ENCODE data around the gene RPL9. TPM values are rescaled to one million over a fixed set of nuclear protein-coding genes. Genes with fewer than 3 reads are reported as not detected.
A peak's percentile ranks its signal among the peaks of the same experiment; 100 is the strongest.

RPL9 gene
- total RNA-seq (2014; rRNA removed; shearing (Covaris generic)) (4,044 and 4,699 TPM in 2 replicates), polyA plus RNA-seq (2016; fragmentation: Nextera tagmentation; extraction: Ambion mirVana) (2,522 and 3,152 TPM in 2 replicates)
- long read RNA-seq, transcript RPL9-203 (7 exons, 1,127 nt) = minor isoform, 83 of 916 reads
- long read RNA-seq, transcript RPL9-214 (8 exons, 2,354 nt) = major isoform, 781 of 916 reads
- long read RNA-seq, partial matches to known transcripts = 8 of 916 reads
- long read RNA-seq, other reads (novel, unspliced or antisense) = 40 of 916 reads

GRCh38 chr4:39458505-39459300, at the start of gene RPL9, which contains the start of gene LIAS:
RPL9 (minus strand) TSS chr4:39458922; CDS start chr4:39458439, 483 bp downstream.
LIAS (plus strand) TSS chr4:39459056; CDS start chr4:39459118, 62 bp downstream.
- H3K4me3 Mint-ChIP-seq = peak within 1 kb of the TSS; percentile 100

More at GRCh38 chr4:39458505-39459300, at the start of gene RPL9, which contains the start of gene LIAS:
- Histone ChIP-seq H3K4me2 (peak within 1 kb of the TSS; percentile 92), H3K36me3 (ENCODE audit: insufficient read depth) (peaks cover 54% of the 10 kb centered on the region), H3K79me2 (replicated peaks; ENCODE audit: insufficient read depth) (peaks cover 39% of the 10 kb centered on the region), H3K27me3 (ENCODE audit: insufficient read depth) (no peaks in the 10 kb centered on the region), H3K9me2 (ENCODE audit: insufficient read depth) (no peaks in the 10 kb centered on the region), H3F3A (replicated peaks; ENCODE audit: low read depth) (peaks cover 32% of the 10 kb centered on the region), H3K27ac (ENCODE audit: low read depth) (peak within 1 kb of the TSS; percentile 93), H3K4me3 (peak within 1 kb of the TSS; percentile 71), H3K4me1 (ENCODE audit: insufficient read depth) (peaks cover 18% of the 10 kb centered on the region), H4K20me1 (replicated peaks; ENCODE audit: insufficient read depth) (peaks cover 24% of the 10 kb centered on the region), H2AFZ (peak within 1 kb of the TSS; percentile 8; the same call in 1 of the 2 replicates)
- H3K4me1 Mint-ChIP-seq = peaks cover 16% of the 10 kb centered on the region
- DNase-seq (ENCODE audit: low spot score) = peak; percentile 99
- peaks cover 69% of the 10 kb centered on the region for H3K36me3 Mint-ChIP-seq (ENCODE audit: low read depth)
- peak; percentile 99 for TF ChIP-seq POLR2AphosphoS5 (IDR thresholded peaks at IDR 0.05; ENCODE audit: low read depth)
- no peak for TF ChIP-seq CTCF (conservative IDR thresholded peaks at IDR 0.05; ENCODE audit: low read depth in 2 of 2)
- TF ChIP-seq EZH2phosphoT487 (IDR thresholded peaks at IDR 0.05; ENCODE audit: unreplicated experiment) = no peak
- TF ChIP-seq, protein P1, sequence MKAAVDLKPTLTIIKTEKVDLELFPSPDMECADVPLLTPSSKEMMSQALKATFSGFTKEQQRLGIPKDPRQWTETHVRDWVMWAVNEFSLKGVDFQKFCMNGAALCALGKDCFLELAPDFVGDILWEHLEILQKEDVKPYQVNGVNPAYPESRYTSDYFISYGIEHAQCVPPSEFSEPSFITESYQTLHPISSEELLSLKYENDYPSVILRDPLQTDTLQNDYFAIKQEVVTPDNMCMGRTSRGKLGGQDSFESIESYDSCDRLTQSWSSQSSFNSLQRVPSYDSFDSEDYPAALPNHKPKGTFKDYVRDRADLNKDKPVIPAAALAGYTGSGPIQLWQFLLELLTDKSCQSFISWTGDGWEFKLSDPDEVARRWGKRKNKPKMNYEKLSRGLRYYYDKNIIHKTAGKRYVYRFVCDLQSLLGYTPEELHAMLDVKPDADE (IDR thresholded peaks at IDR 0.05) = peak; percentile 84
- peak; percentile 99 for TF ChIP-seq CREB1 (CRISPR knock-in tag; IDR thresholded peaks at IDR 0.05; ENCODE audit: low read depth)
- TF ChIP-seq STAT1 (IDR thresholded peaks at IDR 0.05; ENCODE audit: unreplicated experiment) = no peak
- no peak for TF ChIP-seq NANOG (IDR thresholded peaks at IDR 0.05; ENCODE audit: borderline replicate concordance)
- TF ChIP-seq, protein P2, sequence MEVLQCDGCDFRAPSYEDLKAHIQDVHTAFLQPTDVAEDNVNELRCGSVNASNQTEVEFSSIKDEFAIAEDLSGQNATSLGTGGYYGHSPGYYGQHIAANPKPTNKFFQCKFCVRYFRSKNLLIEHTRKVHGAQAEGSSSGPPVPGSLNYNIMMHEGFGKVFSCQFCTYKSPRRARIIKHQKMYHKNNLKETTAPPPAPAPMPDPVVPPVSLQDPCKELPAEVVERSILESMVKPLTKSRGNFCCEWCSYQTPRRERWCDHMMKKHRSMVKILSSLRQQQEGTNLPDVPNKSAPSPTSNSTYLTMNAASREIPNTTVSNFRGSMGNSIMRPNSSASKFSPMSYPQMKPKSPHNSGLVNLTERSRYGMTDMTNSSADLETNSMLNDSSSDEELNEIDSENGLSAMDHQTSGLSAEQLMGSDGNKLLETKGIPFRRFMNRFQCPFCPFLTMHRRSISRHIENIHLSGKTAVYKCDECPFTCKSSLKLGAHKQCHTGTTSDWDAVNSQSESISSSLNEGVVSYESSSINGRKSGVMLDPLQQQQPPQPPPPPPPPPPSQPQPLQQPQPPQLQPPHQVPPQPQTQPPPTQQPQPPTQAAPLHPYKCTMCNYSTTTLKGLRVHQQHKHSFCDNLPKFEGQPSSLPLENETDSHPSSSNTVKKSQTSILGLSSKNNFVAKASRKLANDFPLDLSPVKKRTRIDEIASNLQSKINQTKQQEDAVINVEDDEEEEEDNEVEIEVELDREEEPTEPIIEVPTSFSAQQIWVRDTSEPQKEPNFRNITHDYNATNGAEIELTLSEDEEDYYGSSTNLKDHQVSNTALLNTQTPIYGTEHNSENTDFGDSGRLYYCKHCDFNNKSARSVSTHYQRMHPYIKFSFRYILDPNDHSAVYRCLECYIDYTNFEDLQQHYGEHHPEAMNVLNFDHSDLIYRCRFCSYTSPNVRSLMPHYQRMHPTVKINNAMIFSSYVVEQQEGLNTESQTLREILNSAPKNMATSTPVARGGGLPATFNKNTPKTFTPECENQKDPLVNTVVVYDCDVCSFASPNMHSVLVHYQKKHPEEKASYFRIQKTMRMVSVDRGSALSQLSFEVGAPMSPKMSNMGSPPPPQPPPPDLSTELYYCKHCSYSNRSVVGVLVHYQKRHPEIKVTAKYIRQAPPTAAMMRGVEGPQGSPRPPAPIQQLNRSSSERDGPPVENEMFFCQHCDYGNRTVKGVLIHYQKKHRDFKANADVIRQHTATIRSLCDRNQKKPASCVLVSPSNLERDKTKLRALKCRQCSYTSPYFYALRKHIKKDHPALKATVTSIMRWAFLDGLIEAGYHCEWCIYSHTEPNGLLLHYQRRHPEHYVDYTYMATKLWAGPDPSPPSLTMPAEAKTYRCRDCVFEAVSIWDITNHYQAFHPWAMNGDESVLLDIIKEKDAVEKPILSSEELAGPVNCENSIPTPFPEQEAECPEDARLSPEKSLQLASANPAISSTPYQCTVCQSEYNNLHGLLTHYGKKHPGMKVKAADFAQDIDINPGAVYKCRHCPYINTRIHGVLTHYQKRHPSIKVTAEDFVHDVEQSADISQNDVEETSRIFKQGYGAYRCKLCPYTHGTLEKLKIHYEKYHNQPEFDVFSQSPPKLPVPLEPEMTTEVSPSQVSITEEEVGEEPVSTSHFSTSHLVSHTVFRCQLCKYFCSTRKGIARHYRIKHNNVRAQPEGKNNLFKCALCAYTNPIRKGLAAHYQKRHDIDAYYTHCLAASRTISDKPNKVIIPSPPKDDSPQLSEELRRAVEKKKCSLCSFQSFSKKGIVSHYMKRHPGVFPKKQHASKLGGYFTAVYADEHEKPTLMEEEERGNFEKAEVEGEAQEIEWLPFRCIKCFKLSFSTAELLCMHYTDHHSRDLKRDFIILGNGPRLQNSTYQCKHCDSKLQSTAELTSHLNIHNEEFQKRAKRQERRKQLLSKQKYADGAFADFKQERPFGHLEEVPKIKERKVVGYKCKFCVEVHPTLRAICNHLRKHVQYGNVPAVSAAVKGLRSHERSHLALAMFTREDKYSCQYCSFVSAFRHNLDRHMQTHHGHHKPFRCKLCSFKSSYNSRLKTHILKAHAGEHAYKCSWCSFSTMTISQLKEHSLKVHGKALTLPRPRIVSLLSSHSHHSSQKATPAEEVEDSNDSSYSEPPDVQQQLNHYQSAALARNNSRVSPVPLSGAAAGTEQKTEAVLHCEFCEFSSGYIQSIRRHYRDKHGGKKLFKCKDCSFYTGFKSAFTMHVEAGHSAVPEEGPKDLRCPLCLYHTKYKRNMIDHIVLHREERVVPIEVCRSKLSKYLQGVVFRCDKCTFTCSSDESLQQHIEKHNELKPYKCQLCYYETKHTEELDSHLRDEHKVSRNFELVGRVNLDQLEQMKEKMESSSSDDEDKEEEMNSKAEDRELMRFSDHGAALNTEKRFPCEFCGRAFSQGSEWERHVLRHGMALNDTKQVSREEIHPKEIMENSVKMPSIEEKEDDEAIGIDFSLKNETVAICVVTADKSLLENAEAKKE (CRISPR knock-in tag; IDR thresholded peaks at IDR 0.05) = no peak
- TF ChIP-seq, protein P3, sequence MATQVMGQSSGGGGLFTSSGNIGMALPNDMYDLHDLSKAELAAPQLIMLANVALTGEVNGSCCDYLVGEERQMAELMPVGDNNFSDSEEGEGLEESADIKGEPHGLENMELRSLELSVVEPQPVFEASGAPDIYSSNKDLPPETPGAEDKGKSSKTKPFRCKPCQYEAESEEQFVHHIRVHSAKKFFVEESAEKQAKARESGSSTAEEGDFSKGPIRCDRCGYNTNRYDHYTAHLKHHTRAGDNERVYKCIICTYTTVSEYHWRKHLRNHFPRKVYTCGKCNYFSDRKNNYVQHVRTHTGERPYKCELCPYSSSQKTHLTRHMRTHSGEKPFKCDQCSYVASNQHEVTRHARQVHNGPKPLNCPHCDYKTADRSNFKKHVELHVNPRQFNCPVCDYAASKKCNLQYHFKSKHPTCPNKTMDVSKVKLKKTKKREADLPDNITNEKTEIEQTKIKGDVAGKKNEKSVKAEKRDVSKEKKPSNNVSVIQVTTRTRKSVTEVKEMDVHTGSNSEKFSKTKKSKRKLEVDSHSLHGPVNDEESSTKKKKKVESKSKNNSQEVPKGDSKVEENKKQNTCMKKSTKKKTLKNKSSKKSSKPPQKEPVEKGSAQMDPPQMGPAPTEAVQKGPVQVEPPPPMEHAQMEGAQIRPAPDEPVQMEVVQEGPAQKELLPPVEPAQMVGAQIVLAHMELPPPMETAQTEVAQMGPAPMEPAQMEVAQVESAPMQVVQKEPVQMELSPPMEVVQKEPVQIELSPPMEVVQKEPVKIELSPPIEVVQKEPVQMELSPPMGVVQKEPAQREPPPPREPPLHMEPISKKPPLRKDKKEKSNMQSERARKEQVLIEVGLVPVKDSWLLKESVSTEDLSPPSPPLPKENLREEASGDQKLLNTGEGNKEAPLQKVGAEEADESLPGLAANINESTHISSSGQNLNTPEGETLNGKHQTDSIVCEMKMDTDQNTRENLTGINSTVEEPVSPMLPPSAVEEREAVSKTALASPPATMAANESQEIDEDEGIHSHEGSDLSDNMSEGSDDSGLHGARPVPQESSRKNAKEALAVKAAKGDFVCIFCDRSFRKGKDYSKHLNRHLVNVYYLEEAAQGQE (IDR thresholded peaks at IDR 0.05; ENCODE audit: unreplicated experiment) = no peak
- H3K27me3 Mint-ChIP-seq (ENCODE audit: insufficient read depth, low read depth, poor library complexity) = peaks cover 10% of the 10 kb centered on the region
- H3K27ac Mint-ChIP-seq = peak within 1 kb of the TSS; percentile 100
- ATAC-seq = peak; percentile 94
- no peaks in the 10 kb centered on the region for H3K9me3 Mint-ChIP-seq

Data from GM23338 (cell line).